ENCODE data around the gene MAP1LC3C.
A peak's percentile ranks its signal among the peaks of the same experiment; 100 is the strongest.

The MAP1LC3C gene

GRCh38 chr1:241957692-241958494 lies 41.0 kb downstream of the MAP1LC3C start, which contains the start of gene BECN2:
BECN2 (plus strand) TSS chr1:241957767; CDS start chr1:241957767, 0 bp downstream.
- no peak within 1 kb of the TSS for H3K27ac ChIP-seq
- TF ChIP-seq, protein P1, sequence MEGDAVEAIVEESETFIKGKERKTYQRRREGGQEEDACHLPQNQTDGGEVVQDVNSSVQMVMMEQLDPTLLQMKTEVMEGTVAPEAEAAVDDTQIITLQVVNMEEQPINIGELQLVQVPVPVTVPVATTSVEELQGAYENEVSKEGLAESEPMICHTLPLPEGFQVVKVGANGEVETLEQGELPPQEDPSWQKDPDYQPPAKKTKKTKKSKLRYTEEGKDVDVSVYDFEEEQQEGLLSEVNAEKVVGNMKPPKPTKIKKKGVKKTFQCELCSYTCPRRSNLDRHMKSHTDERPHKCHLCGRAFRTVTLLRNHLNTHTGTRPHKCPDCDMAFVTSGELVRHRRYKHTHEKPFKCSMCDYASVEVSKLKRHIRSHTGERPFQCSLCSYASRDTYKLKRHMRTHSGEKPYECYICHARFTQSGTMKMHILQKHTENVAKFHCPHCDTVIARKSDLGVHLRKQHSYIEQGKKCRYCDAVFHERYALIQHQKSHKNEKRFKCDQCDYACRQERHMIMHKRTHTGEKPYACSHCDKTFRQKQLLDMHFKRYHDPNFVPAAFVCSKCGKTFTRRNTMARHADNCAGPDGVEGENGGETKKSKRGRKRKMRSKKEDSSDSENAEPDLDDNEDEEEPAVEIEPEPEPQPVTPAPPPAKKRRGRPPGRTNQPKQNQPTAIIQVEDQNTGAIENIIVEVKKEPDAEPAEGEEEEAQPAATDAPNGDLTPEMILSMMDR (IDR thresholded peaks at IDR 0.05): peak; percentile 78
- no peak for TF ChIP-seq ZFX (IDR thresholded peaks at IDR 0.05; ENCODE audit: borderline replicate concordance)

GRCh38 chr1:241950390-241950789 lies 48.5 kb downstream of the MAP1LC3C start:
- no peak overlapping the region for H3K27ac ChIP-seq
- TF ChIP-seq ZFX (IDR thresholded peaks at IDR 0.05; ENCODE audit: borderline replicate concordance): no peak

- TF ChIP-seq, protein P1 (IDR thresholded peaks at IDR 0.05): no peak
- no peak for TF ChIP-seq ZFX (IDR thresholded peaks at IDR 0.05; ENCODE audit: borderline replicate concordance)
- H3K27ac ChIP-seq: no peak overlapping the region
These were observed 51.5 kb downstream of the MAP1LC3C start for GRCh38 chr1:241947354-241947753.

Data from 22Rv1 (cell line).